ENCODE measurements around the gene SGMS2.

SGMS2 gene

DNA sequence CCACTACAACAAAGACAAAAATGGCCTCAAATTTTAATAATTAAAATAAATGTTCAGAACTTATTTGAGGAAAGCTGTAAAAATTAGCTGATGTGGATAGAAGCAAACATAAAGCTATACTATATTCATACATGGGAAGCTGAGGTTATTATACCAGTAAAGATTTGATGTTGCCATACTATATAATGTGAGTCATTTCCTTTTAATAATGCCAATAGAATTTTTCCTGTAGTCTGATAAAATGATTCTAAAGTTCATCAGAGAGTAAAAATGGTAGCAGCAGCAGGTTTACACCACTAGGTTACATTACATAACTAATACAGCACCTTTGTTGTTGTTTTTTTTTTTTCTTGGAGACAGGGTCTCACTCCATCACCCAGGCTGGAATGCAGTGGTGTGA is 61.1 kb downstream of the SGMS2 start:
- Histone ChIP-seq H3K27me3 (ENCODE audit: control insufficient read depth, insufficient read depth, low read length) (no peaks in the 10 kb centered on the region), H3K4me3 (ENCODE audit: low read length) (no peak overlapping the region), H3K4me1 (ENCODE audit: control insufficient read depth, insufficient read depth, low read length) (no peaks in the 10 kb centered on the region), H3K9ac (ENCODE audit: low read length) (no peak overlapping the region), H3K9me3 (ENCODE audit: control insufficient read depth, low read length) (no peaks in the 10 kb centered on the region), H3K36me3 (ENCODE audit: control insufficient read depth, insufficient read depth, low read length) (no peaks in the 10 kb centered on the region)

DNA sequence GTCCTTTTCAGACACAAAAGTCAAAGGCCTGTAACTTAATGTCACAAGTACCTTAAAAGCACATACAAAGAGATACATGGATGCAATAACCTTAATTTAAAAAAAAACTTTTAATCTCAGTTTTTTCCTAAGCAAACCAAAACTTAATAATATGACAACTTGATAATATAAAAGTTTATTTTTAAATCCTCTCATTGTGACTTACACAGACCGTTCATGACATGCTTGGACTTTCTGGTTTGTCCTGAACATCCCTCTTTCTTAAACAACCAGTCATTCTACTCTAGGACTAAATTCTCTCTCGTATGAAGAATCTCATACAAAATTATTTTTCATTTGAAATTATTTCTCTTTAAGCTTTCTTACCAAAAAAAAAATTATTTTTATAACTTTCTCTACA is 63.5 kb downstream of the SGMS2 start:
- peaks cover 3% of the 10 kb centered on the region for H3K4me1 ChIP-seq (ENCODE audit: control insufficient read depth, insufficient read depth, low read length)
- no peaks in the 10 kb centered on the region for H3K36me3 ChIP-seq (ENCODE audit: control insufficient read depth, insufficient read depth, low read length)
- no peaks in the 10 kb centered on the region for H3K9me3 ChIP-seq (ENCODE audit: control insufficient read depth, low read length)
- H3K27me3 ChIP-seq (ENCODE audit: control insufficient read depth, insufficient read depth, low read length), result no peaks in the 10 kb centered on the region
- H3K4me3 ChIP-seq (ENCODE audit: low read length), result no peak overlapping the region
- H3K9ac ChIP-seq (ENCODE audit: low read length), result no peak overlapping the region

DNA sequence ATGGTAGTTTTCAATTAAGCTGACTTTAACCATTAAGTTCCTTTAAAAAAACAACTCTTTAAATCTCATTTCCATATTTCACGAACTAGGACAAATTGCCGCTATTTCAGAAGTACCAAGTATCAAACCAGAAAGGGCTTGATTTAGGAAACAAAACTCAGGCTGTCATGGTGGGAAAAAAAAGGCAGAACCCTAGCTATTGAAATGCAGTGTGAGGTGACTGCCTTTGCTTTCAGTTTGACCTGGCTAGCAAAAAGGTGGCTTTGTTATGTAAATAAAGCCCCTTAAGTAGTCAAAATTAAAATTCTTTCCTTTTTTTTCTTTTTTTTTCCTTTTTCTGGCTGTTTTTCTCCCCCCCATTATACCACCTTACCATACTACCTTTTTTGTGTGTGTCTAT is 66.0 kb downstream of the SGMS2 start:
- no peaks in the 10 kb centered on the region for H3K27me3 ChIP-seq (ENCODE audit: control insufficient read depth, insufficient read depth, low read length)
- no peaks in the 10 kb centered on the region for H3K9me3 ChIP-seq (ENCODE audit: control insufficient read depth, low read length)
- no peak overlapping the region for H3K9ac ChIP-seq (ENCODE audit: low read length)
- H3K36me3 ChIP-seq (ENCODE audit: control insufficient read depth, insufficient read depth, low read length), result no peaks in the 10 kb centered on the region
- H3K4me3 ChIP-seq (ENCODE audit: low read length), result no peak overlapping the region
- H3K4me1 ChIP-seq (ENCODE audit: control insufficient read depth, insufficient read depth, low read length), result peaks cover 19% of the 10 kb centered on the region

DNA sequence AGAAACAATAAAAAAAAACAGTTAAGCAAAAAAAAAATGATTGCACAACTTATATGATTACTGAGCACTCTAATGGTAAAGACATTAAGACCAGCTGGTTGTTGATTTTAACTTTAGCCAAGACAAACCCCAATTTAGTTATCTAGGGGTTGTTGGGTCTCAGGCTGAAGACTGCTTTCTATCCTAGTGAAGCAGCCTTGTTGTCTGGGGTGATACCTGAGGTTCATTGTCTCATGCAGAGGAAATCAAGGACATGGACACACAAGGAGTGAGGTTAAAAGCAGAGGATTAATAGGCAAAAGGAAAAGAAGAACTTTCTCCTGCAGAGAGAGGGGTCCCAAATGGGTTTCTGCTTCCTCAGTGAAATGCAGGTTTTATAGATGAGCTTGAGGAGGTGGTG is 66.6 kb downstream of the SGMS2 start:
- Histone ChIP-seq H3K36me3 (ENCODE audit: control insufficient read depth, insufficient read depth, low read length) (no peaks in the 10 kb centered on the region), H3K9me3 (ENCODE audit: control insufficient read depth, low read length) (no peaks in the 10 kb centered on the region), H3K4me1 (ENCODE audit: control insufficient read depth, insufficient read depth, low read length) (peaks cover 21% of the 10 kb centered on the region), H3K27me3 (ENCODE audit: control insufficient read depth, insufficient read depth, low read length) (no peaks in the 10 kb centered on the region), H3K9ac (ENCODE audit: low read length) (no peak overlapping the region), H3K4me3 (ENCODE audit: low read length) (no peak overlapping the region)

DNA sequence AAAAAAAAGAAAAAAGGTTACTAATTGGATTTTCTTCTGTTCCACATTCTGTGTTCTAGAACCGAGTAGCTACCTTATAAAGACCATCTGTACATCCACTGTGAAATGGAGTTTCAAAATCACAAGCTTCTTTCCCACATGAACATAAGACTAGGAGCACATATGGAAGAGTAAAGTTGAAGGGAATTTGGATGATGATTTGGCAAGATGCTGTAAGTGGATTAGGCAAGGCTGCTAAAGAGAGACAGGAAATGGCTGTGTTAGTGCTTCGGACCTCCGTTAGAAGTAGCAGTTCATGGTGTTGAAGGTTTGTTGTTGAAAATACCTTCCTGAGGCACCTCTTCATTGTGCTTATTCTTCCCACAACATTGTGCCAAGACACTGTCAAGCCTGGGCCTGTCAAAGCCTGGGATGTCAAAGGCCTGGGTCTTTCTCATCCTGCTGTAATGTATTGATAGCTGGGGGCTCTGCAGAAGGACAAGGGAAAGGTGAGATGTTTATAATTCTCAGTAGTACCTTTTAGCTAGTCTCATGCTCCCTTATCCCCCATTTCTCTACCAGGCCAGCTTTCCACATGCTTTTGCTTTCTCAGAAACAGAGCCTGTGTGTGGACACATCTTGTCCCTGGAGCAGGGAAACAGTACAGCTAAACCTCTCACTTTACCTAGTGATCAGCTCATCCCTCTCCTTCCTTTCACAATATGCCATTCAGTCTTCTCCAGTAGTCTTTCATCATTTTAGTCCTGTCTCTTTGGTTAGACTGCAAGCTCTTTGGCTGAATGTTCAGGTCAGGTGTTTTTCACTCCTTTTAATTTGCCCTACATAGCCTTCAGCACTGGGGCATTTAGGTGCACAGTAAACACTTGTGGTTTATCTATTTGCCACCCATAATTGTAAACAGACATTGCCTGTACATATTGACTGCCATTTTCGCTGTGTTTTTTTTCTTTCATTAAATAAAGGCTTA is 68.7 kb downstream of the SGMS2 start:
- H3K36me3 ChIP-seq (ENCODE audit: control insufficient read depth, insufficient read depth, low read length), result no peaks in the 10 kb centered on the region
- H3K4me1 ChIP-seq (ENCODE audit: control insufficient read depth, insufficient read depth, low read length), result peaks cover 21% of the 10 kb centered on the region

DNA sequence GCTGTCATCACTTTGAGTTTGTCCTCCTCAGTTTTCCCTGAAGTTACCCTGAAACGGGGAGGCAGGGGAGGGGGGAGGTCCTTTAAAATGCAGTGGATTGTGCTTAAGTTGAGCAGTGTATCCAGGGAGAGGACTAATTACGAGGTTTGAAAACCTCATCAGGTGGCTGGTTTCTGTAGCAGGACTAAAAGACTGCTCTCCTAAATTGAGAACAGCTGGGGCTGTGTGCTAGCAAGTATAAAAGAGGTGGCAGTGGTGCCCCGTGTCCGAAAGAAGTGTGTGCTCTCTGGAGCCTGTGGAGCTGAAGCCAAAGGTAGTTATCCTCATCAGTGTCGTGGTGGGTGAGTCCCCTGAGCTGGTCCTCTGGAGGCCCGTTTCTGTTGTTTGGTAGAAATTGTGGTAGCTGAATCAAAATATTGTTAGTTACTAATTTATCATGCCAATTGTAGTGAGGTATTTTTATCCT is 69.4 kb downstream of the SGMS2 start:
- no peak overlapping the region for H3K9ac ChIP-seq (ENCODE audit: low read length)
- H3K4me3 ChIP-seq (ENCODE audit: low read length), result no peak overlapping the region
- H3K4me1 ChIP-seq (ENCODE audit: control insufficient read depth, insufficient read depth, low read length), result peaks cover 21% of the 10 kb centered on the region
- H3K27me3 ChIP-seq (ENCODE audit: control insufficient read depth, insufficient read depth, low read length), result no peaks in the 10 kb centered on the region
- H3K36me3 ChIP-seq (ENCODE audit: control insufficient read depth, insufficient read depth, low read length), result no peaks in the 10 kb centered on the region
- H3K9me3 ChIP-seq (ENCODE audit: control insufficient read depth, low read length), result no peaks in the 10 kb centered on the region

More for the DNA sequence above, 68.7 kb downstream of the SGMS2 start:
- H3K9me3 ChIP-seq (ENCODE audit: control insufficient read depth, low read length), result no peaks in the 10 kb centered on the region
- no peak overlapping the region for H3K9ac ChIP-seq (ENCODE audit: low read length)
- no peak overlapping the region for H3K4me3 ChIP-seq (ENCODE audit: low read length)
- H3K27me3 ChIP-seq (ENCODE audit: control insufficient read depth, insufficient read depth, low read length), result no peaks in the 10 kb centered on the region

DNA sequence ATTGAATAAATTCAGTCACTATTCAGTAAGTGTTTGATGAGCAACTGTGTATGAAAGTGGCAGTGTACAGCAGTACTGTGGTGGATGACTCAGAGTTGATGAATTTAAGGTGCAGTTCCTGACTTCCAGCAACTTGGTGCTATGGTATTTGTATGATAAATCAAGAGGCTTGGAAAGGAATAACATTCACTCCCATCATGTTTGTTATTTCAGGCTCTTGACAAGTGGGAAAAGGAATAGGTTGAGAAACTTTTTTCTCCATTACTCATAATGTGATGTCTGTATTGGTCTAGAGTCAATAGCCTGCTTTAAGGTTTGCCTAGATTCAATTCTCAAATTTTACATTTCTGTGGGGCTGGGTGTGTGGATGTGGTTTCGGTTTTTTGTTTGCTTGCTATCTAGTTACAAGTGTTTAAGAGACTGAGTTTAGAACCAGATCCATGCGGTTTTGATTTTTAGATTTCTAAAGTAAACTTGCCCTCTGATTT is 71.5 kb downstream of the SGMS2 start:
- Histone ChIP-seq H3K36me3 (ENCODE audit: control insufficient read depth, insufficient read depth, low read length) (no peaks in the 10 kb centered on the region), H3K4me3 (ENCODE audit: low read length) (no peak overlapping the region)

DNA sequence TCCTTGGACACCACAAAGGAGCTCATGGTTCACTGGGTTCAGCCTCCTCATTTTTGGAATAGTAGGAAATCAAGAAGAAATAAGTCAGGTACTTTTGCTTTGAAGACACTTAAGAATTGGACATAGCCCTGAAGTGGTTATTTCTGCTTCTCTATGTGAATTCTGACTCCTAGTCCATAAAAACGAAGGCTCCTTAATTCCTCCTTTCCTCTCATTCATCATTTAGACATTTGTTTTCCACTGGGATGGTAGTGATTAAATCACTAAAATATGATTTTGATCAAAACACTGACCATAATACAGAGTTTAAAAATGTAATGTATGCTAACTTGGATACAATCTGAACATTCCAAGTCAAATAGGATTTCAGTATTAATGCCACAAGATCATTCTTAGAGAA is 71.9 kb downstream of the SGMS2 start:
- H3K4me1 ChIP-seq (ENCODE audit: control insufficient read depth, insufficient read depth, low read length), result peaks cover 21% of the 10 kb centered on the region

More for the DNA sequence above, 71.5 kb downstream of the SGMS2 start:
- Histone ChIP-seq H3K9ac (ENCODE audit: low read length) (no peak overlapping the region), H3K9me3 (ENCODE audit: control insufficient read depth, low read length) (no peaks in the 10 kb centered on the region), H3K27me3 (ENCODE audit: control insufficient read depth, insufficient read depth, low read length) (no peaks in the 10 kb centered on the region), H3K4me1 (ENCODE audit: control insufficient read depth, insufficient read depth, low read length) (peaks cover 21% of the 10 kb centered on the region)

DNA sequence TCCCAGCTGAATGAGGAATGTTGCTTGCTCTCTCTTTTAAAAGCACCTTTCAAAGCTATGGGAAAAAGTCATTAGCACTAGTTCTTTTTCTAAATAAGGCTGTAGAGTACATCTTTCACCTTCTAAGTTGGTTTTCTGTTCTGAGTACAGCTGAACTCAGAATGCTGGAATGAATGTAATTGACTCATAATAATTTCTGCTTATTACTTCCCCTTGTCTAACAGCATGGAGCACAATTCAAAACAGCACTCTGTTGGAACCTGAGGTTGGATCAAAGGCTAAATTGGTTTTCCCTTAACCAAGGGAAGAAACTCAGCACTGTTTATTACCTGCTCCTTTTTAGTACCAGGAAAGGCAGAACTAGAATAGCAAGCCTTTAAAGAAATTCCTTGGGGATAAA is 73.1 kb downstream of the SGMS2 start:
- H3K9me3 ChIP-seq (ENCODE audit: control insufficient read depth, low read length), result no peaks in the 10 kb centered on the region
- no peak overlapping the region for H3K4me3 ChIP-seq (ENCODE audit: low read length)
- peaks cover 21% of the 10 kb centered on the region for H3K4me1 ChIP-seq (ENCODE audit: control insufficient read depth, insufficient read depth, low read length)
- no peaks in the 10 kb centered on the region for H3K36me3 ChIP-seq (ENCODE audit: control insufficient read depth, insufficient read depth, low read length)
- H3K27me3 ChIP-seq (ENCODE audit: control insufficient read depth, insufficient read depth, low read length), result no peaks in the 10 kb centered on the region
- H3K9ac ChIP-seq (ENCODE audit: low read length), result no peak overlapping the region

More for the DNA sequence above, 71.9 kb downstream of the SGMS2 start:
- Histone ChIP-seq H3K9me3 (ENCODE audit: control insufficient read depth, low read length) (no peaks in the 10 kb centered on the region), H3K27me3 (ENCODE audit: control insufficient read depth, insufficient read depth, low read length) (no peaks in the 10 kb centered on the region), H3K36me3 (ENCODE audit: control insufficient read depth, insufficient read depth, low read length) (no peaks in the 10 kb centered on the region), H3K4me3 (ENCODE audit: low read length) (no peak overlapping the region), H3K9ac (ENCODE audit: low read length) (no peak overlapping the region)

DNA sequence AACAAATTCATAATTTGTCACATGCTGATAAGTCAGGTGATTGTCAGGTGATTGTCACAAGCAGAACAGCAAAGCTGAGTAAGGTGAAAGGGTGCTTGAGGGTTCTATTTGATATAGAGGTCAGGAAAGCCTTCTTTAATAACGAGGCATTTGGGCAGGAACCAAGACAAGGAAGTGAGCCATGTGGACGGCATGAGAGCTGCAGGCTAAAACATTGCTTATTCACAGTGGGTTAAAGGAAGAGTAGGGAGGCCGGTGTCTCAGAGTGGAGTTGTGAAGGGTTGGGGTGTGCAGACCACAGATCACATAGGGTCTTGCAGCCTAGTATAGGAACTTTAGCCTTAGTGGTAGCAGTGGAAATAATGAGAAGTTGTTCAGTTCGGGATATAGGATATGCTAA is 75.3 kb downstream of the SGMS2 start:
- H3K27me3 ChIP-seq (ENCODE audit: control insufficient read depth, insufficient read depth, low read length), result no peaks in the 10 kb centered on the region
- H3K9ac ChIP-seq (ENCODE audit: low read length), result no peak overlapping the region
- H3K4me3 ChIP-seq (ENCODE audit: low read length), result no peak overlapping the region
- no peaks in the 10 kb centered on the region for H3K36me3 ChIP-seq (ENCODE audit: control insufficient read depth, insufficient read depth, low read length)
- H3K4me1 ChIP-seq (ENCODE audit: control insufficient read depth, insufficient read depth, low read length), result peaks cover 6% of the 10 kb centered on the region
- no peaks in the 10 kb centered on the region for H3K9me3 ChIP-seq (ENCODE audit: control insufficient read depth, low read length)

DNA sequence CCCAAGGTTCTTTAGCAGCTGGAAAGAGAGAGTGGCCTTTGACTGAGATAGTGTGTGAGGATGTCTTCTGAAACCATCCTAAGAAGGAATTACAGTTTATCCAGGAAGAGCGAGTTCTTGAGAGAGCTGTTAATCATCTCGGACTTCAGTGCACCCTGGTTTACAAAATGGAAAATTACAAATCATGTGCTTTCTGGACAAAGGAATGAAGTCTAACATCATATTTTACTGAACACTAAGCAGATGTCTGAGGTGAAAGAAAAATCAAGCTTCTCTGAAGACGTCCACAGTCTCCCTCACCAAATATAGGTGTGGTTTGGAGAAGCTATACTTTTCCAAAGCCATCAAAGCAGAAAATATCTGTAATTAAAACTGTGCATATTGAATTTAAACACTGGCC is 75.8 kb downstream of the SGMS2 start:
- no peak overlapping the region for H3K4me3 ChIP-seq (ENCODE audit: low read length)
- H3K9ac ChIP-seq (ENCODE audit: low read length), result no peak overlapping the region
- H3K27me3 ChIP-seq (ENCODE audit: control insufficient read depth, insufficient read depth, low read length), result no peaks in the 10 kb centered on the region
- H3K4me1 ChIP-seq (ENCODE audit: control insufficient read depth, insufficient read depth, low read length), result peaks cover 5% of the 10 kb centered on the region
- H3K36me3 ChIP-seq (ENCODE audit: control insufficient read depth, insufficient read depth, low read length), result no peaks in the 10 kb centered on the region
- H3K9me3 ChIP-seq (ENCODE audit: control insufficient read depth, low read length), result no peaks in the 10 kb centered on the region

DNA sequence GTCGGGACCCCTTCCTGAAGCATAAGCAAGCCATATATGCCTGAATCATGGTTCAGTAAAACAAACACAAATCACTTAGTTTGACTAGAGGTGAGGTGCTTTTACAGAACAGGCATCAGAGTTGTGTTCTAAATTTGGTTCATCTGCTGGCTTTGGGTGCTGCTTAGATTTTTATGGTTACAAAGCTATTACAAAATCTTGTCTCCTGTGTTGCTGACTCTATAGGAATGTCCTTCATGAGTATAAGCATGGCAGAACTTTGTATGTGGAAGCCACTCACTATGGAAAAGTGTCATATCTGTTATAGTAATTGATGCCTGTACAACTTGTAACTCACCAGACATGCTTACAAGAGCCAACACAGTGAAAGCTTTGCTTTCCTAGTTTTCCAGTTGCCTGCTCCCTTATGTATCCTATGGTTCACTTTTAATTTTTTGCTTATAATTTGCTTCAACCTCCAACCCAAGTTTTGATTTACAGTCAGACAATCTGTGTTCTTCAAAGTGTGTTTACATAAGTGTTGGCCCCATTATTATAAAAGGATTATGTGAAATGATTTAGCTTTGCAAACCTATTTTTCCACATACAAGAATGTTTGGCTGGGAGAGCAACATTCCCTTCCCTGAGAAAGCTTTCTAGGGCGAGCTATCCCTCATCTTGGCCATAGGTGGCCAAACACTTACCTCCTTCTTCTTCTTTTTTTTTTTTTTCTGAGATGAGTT is 76.6 kb downstream of the SGMS2 start:
- Histone ChIP-seq H3K27me3 (ENCODE audit: control insufficient read depth, insufficient read depth, low read length) (no peaks in the 10 kb centered on the region), H3K36me3 (ENCODE audit: control insufficient read depth, insufficient read depth, low read length) (no peaks in the 10 kb centered on the region), H3K9me3 (ENCODE audit: control insufficient read depth, low read length) (no peaks in the 10 kb centered on the region), H3K4me1 (ENCODE audit: control insufficient read depth, insufficient read depth, low read length) (no peaks in the 10 kb centered on the region), H3K9ac (ENCODE audit: low read length) (no peak overlapping the region), H3K4me3 (ENCODE audit: low read length) (no peak overlapping the region)

All from mucosa of stomach (tissue), 1 donor.